ENCODE data around the gene ESRRG. TPM values are rescaled to one million over a fixed set of nuclear protein-coding genes. Genes with fewer than 3 reads are reported as not detected.

The ESRRG gene
- under 0.01 TPM in 1 of 2 replicates, not detected in the other for total RNA-seq

DNA sequence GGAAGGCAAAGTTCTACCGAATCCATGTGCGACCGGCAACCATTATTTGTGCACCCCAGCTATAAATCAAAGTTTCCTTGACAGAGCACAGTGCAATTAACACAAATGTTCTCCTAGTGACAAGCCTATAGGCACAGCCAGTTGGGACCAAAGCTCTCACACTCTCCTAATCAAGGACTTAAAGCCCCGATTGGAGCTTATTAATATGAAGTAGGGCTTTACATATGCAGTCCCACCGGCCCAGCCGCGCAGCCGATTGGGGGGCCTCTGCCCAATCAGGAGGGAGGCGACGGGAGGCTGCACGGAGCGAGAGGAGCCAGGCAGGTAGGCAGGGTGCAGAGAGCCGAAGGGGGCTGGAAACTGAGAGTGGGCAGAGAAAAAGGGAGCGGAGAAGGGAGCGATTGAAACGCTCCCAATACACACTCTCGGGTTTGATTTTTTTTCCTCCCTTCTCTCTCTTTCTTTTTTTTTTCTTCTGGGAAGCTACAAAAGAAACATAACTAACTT is at the start of gene ESRRG:
Gene ESRRG, minus strand, starts transcription at position 156 of the 507 bp plus-strand sequence. Its CDS starts 130 bp downstream, at position 26.

Data from hair follicle dermal papilla cell (primary cell).